Right lobe of liver (tissue), 4 donors: ENCODE data around the gene ARRDC3.

Experiments
- CTCF ChIP-seq, 4 donors: fragments of 200-600 bp in 3 of 4; fragments of 450-650 bp in 1 of 4; IDR thresholded peaks; one replicate each; pipeline versions ENCODE4 v1.5.1 to v1.8.0; 2016 to 2022; ENCODE audit warnings: antibody characterized with exemption in 4 of 4, mild to moderate bottlenecking in 2 of 4
- POLR2A ChIP-seq: fragments of 450-650 bp; IDR thresholded peaks from one replicate; pipeline ENCODE4 v1.6.1; 2017; ENCODE audit warnings: antibody characterized with exemption, mild to moderate bottlenecking
- donor health status: DM: no; HTN: no; CAD: no.
- donor health status: DM: no; HTN: no; CAD: no.
- donor health status: DM: no; HTN: yes; CAD: no.

- TF ChIP-seq CTCF (IDR thresholded peaks at IDR 0.05) (no peak), POLR2A (no peak)
These were observed 50.7 kb downstream of the ARRDC3 start for GRCh38 chr5:91332267-91333045.
